AG20443 (cell line): ENCODE data around the gene MBOAT1.
"Not testable (repeated sequence)": the region's sequence is repeated elsewhere in the genome, so short reads cannot be mapped to it uniquely, and the experiment has no call there.

Source experiments
- DNase-seq: peaks from one replicate; pipeline ENCODE4 v3.0.0; 2012; ENCODE audit warnings: low spot score, mixed read lengths

MBOAT1 gene

DNA sequence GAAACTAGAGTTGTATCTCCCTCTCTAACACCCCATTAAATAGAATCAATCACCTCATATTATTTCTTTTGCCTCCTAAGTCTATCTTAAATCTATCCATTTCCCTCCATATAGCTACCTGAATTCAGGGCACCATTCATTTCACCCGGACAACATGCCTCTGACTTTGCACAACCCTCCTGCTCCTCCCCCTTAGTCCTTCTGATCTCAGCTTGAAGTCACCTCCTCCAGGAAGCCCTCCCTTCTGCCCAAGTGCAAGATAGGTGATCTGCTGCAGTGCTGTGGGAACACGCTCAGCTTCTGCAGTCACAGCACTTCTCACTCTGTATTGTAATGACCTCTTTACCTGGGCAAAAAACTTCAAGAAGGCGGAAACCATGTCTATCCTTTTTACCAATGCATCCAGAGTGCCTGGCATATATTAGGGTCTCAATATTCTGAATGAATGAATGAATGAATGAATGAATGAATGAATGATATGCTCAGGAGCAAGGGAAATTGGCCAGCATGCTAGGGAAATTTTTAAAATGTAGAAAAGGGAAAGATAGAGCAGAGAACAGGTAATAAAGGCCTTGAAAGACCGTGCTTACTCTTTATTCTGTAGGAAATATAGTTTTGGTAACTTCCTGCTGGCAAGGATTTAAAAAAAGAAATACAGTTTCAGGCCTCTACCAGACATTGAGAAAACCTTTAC is 41.7 kb downstream of the MBOAT1 start:
- no peak for DNase-seq

DNA sequence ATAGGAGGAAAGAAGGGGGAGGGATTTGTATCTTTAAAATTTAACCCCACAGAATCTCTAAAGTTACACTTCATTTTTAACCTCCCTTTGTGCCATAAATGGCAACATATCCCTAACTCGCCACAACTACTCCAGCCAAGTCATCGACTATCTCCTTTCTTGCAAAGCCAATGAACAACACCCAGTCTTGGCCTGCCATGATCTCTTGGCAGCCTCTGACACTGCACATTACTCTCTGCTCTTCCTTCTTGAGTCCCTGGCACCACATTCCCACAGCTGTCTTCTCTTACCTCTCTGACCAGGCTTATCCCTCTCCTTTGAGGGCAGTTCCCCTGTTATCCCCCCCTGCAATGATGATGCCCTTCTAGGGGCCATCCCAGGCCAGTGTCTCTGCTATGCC is 42.5 kb downstream of the MBOAT1 start:
- no peak for DNase-seq

DNA sequence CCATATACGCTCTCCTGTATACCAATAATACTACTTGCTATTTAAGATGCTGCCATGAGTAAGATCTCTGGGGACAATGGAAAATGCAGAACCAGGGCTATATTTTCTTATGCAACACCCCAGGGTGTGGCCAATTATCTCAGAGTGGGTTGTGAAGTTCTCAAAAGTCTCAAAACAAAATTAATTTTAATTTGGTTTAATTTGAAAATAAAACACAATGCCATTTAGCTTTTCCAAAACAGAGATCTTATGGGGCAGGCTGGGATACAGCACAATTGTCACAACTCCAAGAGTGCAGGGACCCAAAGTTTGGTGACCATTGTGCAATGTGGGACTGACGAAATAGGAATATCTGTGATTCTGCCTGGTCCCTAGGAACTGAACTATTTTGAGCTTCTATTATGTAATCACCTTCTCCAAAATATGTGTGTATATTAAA is 43.1 kb downstream of the MBOAT1 start:
- peak; percentile 48 for DNase-seq

DNA sequence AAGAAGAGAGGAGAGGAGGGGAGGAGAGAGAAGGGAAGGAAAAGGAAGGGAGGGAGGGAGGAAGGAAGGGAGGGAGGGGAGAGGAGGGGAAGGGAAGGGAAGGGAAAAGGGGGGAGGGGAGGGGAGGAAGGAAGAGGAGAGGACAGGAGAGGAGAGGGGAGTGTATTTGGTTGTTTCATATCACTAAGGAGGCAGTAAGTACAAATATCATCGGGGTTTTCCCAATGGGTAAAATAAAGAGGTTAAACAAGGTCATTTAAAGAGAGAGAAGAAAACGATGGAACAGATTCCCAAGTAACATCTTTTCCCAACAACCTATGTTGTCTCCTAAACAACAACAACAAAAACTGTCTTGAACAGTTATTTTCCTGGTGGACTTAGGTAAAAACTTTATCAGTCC is 43.6 kb downstream of the MBOAT1 start:
- no peak for DNase-seq

DNA sequence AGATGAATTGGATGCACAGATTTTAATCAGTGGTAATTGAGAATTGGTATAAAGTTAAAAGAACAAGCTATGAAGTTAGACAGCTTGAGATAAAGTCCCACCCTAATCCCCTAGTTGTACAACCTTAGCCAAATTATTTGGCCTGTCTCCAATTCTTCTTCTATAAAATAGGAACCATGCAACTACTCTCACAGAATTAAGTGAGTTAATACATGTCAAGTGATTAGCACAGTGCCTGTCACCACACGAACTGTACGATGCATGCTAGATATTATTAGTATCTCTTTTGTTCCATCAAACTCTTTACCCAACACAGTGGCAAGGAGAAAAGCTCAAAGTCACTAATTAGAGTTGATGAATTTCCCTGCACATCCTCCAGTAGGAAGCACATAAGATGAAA is 44.7 kb downstream of the MBOAT1 start:
- DNase-seq = no peak

DNA sequence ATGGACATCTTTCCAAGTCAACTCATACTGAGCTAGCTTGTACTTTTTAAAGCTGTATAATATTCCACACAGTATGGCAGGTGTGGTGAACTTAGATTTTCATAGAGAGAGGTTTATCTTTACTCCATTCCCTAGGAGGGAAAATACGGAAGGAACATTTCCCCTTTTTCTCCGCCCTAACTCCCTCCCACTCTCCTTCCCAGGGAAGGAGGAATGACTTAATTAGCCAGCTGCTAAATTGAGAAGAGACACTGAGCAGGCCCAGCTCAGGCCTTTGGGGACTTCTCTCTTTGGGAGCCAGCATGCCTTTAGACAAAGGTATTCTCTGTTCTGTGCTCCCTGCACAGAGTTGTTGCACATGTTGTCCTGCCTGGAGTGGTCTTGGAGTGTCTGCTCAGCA is 46.1 kb downstream of the MBOAT1 start:
- no peak for DNase-seq

DNA sequence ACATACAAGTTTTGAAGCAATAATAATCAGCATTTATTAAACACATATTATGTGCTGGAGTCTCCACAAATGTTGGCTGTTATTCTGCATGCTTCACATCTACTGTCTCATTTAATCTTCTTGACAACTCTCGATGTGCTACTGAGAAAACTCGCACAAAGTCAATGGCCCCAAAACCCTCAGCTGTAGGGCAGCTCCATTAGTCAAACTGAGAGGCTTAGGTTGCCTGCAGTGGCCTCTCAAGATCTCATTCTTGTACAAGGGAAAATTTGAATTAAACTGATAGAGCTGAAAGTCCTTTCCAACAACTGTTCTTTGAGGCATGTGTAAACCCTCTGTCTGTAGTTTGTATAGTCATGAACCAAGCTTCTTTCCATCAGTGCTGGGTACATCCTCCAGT is 49.8 kb downstream of the MBOAT1 start:
- DNase-seq = no peak

DNA sequence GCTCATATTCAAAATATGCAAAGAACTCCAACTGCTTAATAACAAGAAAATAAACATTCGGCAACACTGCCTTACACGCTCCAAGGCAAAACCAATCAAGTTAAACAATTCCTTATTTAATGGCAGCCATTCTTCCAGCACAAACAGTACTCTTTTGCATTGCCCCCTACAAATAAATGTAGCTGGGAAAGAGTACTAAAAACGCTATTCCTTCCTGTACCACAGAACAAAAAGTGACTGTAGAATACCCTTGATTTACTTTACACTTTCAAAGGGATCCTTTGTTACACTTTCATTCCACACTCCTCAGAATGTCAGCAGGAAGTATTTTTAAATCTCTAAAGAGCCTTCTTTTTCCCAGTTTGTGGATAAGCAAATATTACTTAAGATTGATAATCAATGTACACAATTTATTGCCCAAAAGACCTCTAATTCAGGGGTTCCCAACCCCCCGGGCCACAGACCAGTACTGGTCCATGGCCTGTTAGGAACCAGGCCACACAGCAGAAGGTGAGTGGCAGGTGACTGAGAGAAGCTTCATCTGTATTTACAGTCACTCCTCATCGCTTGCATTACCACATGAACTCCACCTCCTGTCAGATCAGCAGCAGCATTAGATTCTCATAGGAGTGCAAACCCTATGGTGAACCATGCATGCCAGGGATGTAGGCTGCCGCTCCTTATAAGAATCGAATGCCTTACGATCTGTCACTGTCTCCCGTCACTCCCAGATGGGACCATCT is 51.6 kb downstream of the MBOAT1 start:
- peak; percentile 21 for DNase-seq

DNA sequence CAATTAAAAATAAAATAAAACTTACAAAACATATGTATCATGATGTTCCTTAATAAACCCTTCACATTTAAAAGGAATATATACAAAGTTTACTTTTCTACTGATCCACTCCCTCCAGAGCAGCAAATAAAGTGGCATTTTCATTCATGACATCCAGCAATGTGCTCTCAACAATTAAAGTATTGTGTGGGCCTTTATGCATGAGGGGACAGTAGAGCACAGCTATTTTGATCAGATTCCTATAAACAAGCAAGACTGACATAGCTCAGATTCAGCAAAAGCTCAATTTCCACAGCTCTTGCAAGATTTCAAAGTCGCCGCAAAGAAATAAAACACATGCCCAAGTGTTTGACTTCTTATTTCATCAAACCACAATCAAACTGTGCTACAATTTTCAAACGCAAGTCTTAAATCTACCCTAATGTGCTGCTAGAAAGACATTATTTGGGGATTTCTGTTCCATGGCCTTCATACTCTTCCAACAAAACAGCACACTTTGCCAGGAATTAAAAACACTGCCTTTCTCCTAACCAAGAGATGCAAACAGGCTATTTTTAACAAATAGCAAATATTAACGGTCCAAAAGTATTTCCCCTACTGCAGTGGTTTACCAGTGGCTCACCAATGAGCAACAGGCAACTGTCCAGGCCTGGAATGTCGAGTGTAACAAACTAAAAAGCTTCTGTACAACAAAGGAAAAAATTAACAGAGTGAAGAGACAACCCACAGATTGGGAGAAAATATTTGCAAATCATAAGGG is 52.3 kb downstream of the MBOAT1 start:
- DNase-seq = peak; percentile 69

DNA sequence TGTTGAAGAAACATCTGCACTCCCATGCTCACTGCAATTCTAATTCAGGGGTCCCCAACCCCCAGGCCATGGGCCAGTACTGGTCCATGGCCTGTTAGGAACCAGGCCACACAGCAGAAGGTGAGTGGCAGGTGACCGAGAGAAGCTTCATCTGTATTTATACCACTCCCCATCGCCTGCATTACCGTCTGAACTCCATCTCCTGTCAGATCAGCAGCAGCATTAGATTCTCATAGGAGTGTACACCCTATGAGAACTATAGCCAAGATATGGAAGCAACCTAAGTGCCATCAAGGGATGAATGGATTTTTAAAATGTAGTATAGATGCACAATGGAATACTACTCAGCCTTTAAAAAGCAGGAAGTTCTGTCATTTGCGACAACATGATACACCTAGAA is 53.2 kb downstream of the MBOAT1 start:
- no peak for DNase-seq

DNA sequence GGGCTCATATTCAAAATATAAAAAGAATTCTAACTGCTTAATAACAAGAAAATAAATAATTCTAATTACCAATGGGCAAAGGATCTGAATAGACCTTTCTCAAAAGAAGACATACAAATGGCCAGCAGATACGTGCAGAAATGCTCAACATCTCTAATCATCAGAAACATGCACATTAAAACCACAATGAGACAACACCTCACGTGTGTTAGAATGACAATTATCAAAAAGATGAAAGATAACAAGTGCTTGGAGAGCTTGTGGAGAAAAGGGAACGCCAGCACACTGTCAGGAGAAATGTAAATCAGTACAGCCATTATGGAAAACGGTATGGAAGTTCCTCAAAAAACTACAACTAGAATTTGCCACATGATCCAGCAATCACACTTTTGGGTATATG is 53.6 kb downstream of the MBOAT1 start:
- no peak for DNase-seq

DNA sequence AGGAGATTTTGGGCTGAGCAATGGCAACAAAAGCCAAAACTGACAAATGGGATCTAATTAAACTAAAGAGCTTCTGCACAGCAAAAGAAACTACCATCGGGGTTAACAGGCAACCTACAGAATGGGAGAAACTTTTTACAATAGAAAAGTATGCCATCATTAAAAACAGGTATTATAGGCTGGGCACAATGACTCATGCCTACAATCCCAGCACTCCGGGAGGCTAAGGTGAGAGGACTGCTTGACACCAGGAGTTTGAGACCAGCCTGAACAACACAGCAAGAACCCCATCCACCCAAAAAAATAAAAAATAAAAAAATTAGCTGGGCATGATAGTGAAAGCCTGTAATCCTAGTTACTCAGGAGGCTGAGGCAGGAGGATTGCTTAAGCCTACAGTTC is 55.4 kb downstream of the MBOAT1 start:
- no peak for DNase-seq

DNA sequence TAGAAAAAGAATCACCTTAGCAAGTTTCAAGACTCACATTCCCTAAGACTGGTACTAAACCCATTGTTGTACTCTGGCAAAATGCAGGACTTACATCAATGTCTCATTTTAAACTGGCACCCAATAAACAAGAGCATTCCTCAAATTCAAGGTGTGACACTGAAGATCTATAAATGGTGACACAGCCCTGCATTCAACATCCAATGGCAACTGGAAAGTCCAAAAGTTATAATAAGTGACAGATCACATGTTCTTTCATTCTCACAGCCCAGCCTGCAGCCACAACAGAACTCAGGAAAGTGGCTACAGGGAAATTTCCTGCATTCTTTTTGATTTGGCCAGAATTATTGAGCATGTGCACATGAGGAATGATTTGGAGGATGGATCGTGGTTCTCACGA is 57.5 kb downstream of the MBOAT1 start:
- DNase-seq = no peak

DNA sequence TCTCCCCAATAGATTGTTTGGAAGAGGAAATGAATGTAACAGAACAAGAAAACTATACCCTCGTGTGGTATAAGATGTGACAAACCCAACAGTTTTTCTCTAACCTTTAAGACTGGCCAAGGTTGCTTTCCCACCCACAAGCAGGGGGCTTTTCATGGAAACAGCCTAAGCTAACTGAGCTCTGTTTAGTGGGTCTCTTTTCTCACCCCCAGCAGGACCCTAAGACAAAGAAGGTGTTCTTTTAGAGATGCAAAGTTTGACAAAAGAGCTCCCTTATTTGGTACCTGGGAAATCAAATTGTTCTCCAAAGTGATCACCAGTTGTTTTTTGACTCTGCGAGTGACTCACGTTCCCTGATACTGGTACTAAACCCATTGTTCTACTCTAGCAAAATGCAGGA is 59.1 kb downstream of the MBOAT1 start:
- no peak for DNase-seq

DNA sequence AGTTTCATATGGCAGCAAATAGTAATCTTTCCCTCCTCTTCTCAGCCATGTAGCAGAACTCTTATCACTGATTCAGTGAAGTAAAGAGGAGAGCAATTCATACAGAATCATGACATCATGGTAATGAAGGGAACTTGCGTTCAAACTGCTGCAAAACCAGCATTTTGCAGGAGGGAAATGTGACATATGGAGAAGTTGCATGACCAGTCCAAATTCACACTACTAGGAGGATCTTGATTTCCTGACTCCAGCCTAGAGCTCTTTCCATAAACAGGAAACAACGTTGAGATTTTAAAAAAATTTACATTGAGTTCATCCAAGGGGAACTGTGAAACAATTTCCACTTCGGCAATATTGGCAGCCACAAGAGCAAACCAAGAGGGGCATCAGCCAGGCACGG is 63.8 kb downstream of the MBOAT1 start:
- DNase-seq = no peak

DNA sequence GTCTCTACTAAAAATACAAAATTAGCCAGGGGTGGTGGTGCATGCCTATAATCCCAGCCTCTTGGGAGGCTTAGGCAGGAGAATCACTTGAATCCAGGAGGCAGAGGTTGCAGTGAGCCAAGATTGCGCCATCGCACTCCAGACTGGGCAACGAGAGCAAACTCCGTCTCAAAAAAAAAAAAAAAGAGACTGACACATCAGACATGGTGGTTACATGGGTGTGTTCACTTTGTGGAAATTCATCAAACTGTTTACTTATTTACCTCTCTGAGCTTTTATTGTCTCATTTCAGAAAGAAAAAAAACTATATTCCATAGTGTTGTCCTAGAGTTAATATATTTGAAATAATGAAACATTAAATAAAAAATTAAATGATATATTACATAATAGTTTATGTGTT is 64.8 kb downstream of the MBOAT1 start:
- no peak for DNase-seq

DNA sequence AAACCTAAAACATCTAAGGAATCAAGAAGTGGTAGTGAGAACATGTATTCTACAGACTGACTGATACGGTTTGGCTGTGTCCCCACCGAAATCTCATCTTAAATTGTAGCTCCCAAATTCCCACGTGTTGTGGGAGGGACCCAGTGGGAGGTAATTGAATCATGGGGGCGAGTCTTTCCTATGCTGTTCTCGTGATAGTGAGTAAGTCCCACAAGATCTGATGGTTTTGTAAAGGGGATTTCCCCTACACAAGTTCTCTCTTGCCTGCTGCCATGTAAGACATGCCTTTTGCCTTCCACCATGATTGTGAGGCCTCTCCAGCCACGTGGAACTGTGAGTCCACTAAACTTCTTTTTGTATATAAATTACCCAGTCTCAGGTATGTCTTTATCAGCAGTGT is 65.4 kb downstream of the MBOAT1 start:
- DNase-seq = not testable (repeated sequence)

DNA sequence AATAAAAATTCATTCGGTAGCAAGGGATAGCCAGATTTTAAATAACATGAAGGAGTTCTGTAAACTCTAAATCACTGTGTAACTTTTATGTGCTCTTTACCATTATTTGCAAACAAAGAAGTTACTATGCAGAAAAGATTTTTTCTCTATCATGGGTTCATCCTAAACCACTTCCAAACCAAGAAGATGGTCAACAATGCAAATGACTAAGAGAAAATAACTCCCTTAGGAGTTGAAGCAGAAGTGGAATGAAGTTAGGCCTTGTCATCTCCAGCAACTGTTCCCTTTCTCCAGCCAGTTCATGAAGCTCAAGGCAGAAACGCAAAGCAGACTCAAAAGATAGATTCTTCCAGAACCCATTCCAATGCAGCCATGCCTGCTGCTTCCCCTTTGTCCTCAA is 66.0 kb downstream of the MBOAT1 start:
- no peak for DNase-seq

DNA sequence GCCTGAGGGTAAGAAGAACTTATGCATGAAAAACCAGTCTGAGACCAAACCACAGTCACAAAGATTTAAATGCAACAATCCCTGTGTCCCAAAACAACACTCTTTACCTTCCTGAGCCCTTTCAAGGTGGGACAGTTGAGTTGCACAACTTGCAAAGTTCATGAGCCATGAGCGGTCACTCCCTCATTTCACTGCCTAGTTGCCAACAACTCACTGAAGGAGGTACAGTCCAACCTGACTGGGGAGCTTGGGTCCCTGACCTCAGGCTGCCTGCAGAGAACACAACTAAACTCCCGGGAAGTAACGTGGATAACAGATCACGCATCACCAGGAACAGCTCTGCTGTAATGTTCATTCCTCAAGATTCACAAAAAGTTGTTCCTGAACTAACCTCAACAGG is 69.4 kb downstream of the MBOAT1 start:
- DNase-seq = no peak

DNA sequence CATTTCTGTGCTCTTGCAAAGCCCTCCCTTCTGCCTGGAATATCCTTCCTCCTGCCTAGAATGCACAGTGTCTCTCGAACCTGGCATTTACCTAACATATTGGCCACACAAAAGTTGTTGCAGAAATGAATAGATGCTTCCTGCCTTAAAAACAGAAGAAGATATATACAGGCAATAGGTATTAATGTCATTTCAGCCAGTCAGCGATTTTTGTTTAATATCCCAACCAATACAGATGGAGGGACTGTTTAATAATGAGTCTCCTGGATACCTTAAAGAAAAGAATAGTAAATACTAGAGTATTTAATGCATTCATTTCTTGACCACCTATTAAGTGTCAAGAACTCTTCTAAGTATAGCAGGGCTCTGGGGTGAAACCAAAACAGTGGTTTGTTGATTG is 70.3 kb downstream of the MBOAT1 start:
- DNase-seq = no peak

DNA sequence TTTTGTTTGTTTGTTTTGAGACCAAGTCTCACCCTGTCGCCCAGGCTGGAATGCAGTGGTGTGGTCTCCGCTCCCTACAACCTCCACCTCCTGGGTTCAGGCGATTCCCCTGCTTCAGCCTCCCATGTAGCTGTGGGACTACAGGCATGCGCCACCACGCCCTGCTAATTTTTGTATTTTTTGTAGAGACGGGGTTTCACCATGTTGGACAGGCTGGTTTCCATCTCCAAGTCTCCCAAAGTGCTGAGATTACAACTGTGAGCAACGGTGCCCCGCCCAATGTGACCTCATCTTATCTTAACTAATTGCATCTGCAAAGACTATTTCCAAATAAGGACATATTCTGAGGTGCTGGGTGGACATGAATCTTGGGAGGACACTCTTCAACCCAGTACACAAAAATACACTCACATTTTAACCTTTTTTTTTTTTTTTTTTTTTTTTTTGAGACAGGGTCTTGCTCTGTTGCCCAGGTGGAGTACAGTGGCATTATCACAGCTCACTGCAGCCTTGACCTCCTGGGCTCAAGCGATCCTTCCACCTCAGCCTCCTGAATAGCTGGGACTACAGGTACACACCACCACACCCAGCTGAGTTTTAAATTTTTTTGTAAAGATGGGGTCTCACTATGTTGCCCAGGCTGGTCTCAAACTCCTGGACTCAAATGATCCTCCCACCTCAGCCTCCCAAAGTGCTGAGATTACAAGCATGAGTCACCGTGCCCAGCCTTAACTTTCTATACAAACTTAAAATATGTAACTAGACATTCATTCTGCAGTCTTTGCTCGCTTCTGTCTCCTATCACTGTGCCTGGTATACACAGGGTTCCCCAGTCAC is 72.9 kb downstream of the MBOAT1 start:
- not testable (repeated sequence) for DNase-seq

DNA sequence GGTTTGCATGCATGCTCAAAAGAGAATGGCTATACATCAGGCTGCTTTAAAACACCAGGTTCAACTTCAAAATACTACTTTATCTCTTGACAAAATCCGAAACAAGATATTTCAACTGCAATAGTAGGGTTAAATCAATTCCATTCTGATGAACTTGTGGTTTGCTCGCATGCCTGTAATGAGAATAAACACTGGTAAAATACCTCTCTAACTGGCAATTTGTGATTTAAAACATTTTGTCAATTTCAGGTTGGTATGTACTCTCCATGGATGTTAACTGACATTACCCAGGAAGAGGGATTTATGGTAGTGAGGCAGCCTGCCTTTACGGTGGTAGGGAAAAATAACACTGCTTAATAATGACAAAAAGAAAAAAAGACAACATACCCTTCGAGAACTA is 74.4 kb downstream of the MBOAT1 start:
- no peak for DNase-seq
